H1 (cell line): ENCODE measurements around the gene CDK5RAP2. TPM values are rescaled to one million over a fixed set of nuclear protein-coding genes. Genes with fewer than 3 reads are reported as not detected.

Experiments
- CTCF ChIA-PET: fragments of 300-600 bp; sonication (Branson Sonifier 250); formaldehyde crosslinking; loops from one replicate; lab custom pipeline; 2021; ENCODE audit not compliant: partially characterized antibody; lab: Charles Lee
- POLR2A ChIA-PET: fragments of 300-600 bp; sonication (Branson Sonifier 250); formaldehyde crosslinking; loops from one replicate; lab custom pipeline; 2021; ENCODE audit warnings: inconsistent platforms; ENCODE audit not compliant: partially characterized antibody; lab: Charles Lee
- DNase-seq, 2 experiments: peaks; one replicate each; pipeline versions ENCODE4 v3.0.0 to v3.0.0-alpha.2; 2010 to 2022; ENCODE audit warnings: low spot score in 2 of 2, low read depth in 1 of 2, mixed read lengths in 1 of 2
- FAIRE-seq: peaks from 2 replicates; lab custom pipeline; 2011; peaks lifted over from hg19 to GRCh38; lab: Jason Lieb, UNC
- H2AFZ ChIP-seq: 2 replicates; pipeline ENCODE4 v1.8.1; 2012; ENCODE audit warnings: low read length, inconsistent platforms
- H2AK5ac ChIP-seq: 2 replicates; pipeline ENCODE4 v1.6.1; 2013; ENCODE audit warnings: low read depth, low read length
- H2BK120ac ChIP-seq: replicated peaks from 2 replicates; pipeline ENCODE3; 2013; ENCODE audit warnings: low read depth, low read length, inconsistent platforms
- H2BK12ac ChIP-seq: 2 replicates; pipeline ENCODE4 v1.6.1; 2013; ENCODE audit warnings: low read depth, low read length
- H2BK15ac ChIP-seq: 2 replicates; pipeline ENCODE4 v1.6.1; 2013; ENCODE audit warnings: low read length
- H2BK20ac ChIP-seq: 2 replicates; pipeline ENCODE4 v1.6.1; 2013; ENCODE audit warnings: low read length
- H2BK5ac ChIP-seq: 2 replicates; pipeline ENCODE4 v1.6.1; 2013; ENCODE audit warnings: low read depth, low read length
- H3K14ac ChIP-seq: 2 replicates; pipeline ENCODE4 v1.6.1; 2013; ENCODE audit warnings: inconsistent platforms; ENCODE audit not compliant: insufficient read length
- H3K18ac ChIP-seq: 2 replicates; pipeline ENCODE4 v1.6.1; 2013; ENCODE audit warnings: low read length; ENCODE audit errors: extremely low read depth
- H3K23ac ChIP-seq: 2 replicates; pipeline ENCODE4 v1.6.1; 2013; ENCODE audit warnings: inconsistent platforms; ENCODE audit not compliant: insufficient read length
- H3K23me2 ChIP-seq: 2 replicates; pipeline ENCODE4 v1.6.1; 2013; ENCODE audit warnings: low read depth, low read length
- H3K27ac ChIP-seq: 2 replicates; pipeline ENCODE4 v1.6.1; 2011; ENCODE audit warnings: low read depth, low read length, inconsistent platforms
- H3K27me3 ChIP-seq, 4 experiments: replicated peaks in 1 of 4; 1 replicate in 1 of 4; 2 replicates in 3 of 4; pipeline versions ENCODE4 v1.6.1 to v1.8.1; 2011 to 2013; ENCODE audit warnings: low read length in 3 of 4, mild to moderate bottlenecking in 3 of 4, inconsistent platforms in 2 of 4, mixed read lengths in 2 of 4, moderate library complexity in 1 of 4; ENCODE audit not compliant: control insufficient read depth in 3 of 4, insufficient read depth in 3 of 4; ENCODE audit errors: extremely low read depth in 1 of 4
- H3K36me3 ChIP-seq, 4 experiments: 2 replicates each; pipeline versions ENCODE4 v1.6.1 to v1.8.1; 2011 to 2013; ENCODE audit warnings: mild to moderate bottlenecking in 4 of 4, low read length in 3 of 4, moderate library complexity in 2 of 4, control low read depth in 1 of 4, inconsistent platforms in 1 of 4; ENCODE audit not compliant: insufficient read depth in 4 of 4, control insufficient read depth in 2 of 4
- H3K4ac ChIP-seq: replicated peaks from 2 replicates; pipeline ENCODE3; 2013; ENCODE audit warnings: low read length, low read depth, mixed read lengths, inconsistent platforms; ENCODE audit not compliant: insufficient read length
- H3K4me1 ChIP-seq, 4 experiments: replicated peaks in 1 of 4; 1 replicate in 1 of 4; 2 replicates in 3 of 4; pipeline versions ENCODE4 v1.6.1 to v1.8.1; 2011 to 2013; ENCODE audit warnings: low read length in 3 of 4, inconsistent platforms in 2 of 4, mixed read lengths in 1 of 4; ENCODE audit not compliant: insufficient read depth in 4 of 4, control insufficient read depth in 3 of 4
- H3K4me2 ChIP-seq, 2 experiments: 2 replicates each; pipeline versions ENCODE4 v1.6.1 to v1.8.1; 2011 to 2013; ENCODE audit warnings: low read depth in 2 of 2, low read length in 2 of 2, control low read depth in 1 of 2, inconsistent platforms in 1 of 2, mild to moderate bottlenecking in 1 of 2; ENCODE audit not compliant: insufficient read depth in 1 of 2
- H3K4me3 ChIP-seq, 4 experiments: fragments of 200-600, 300-600 bp in 1 of 4; sonication (generic), shearing (Covaris generic), sonication (Bioruptor Twin) in 1 of 4; 2 replicates each; pipeline versions ENCODE4 v1.5.1 to v1.8.1; 2011 to 2016; ENCODE audit warnings: low read length in 4 of 4, low read depth in 3 of 4, control low read depth in 2 of 4, inconsistent platforms in 2 of 4, mild to moderate bottlenecking in 2 of 4, mixed read lengths in 1 of 4, moderate library complexity in 1 of 4; ENCODE audit not compliant: insufficient read depth in 2 of 4; ENCODE audit errors: extremely low read depth in 1 of 4
- H3K56ac ChIP-seq: replicated peaks from 2 replicates; pipeline ENCODE3; 2013; ENCODE audit warnings: low read depth, mild to moderate bottlenecking, mixed read lengths, low read length, inconsistent platforms; ENCODE audit not compliant: insufficient read length
- H3K79me1 ChIP-seq: 2 replicates; pipeline ENCODE4 v1.6.1; 2013; ENCODE audit warnings: low read depth, low read length, control low read depth
- H3K79me2 ChIP-seq, 2 experiments: 2 replicates each; pipeline versions ENCODE4 v1.6.1 to v1.8.1; 2012 to 2013; ENCODE audit warnings: low read length in 2 of 2, mild to moderate bottlenecking in 2 of 2, inconsistent platforms in 1 of 2; ENCODE audit not compliant: insufficient read depth in 2 of 2, control insufficient read depth in 1 of 2
- H3K9ac ChIP-seq, 4 experiments: replicated peaks in 1 of 4; 1 replicate in 1 of 4; 2 replicates in 3 of 4; pipeline versions ENCODE4 v1.6.1 to v1.8.1; 2011 to 2013; ENCODE audit warnings: low read depth in 3 of 4, low read length in 3 of 4, control low read depth in 2 of 4, mild to moderate bottlenecking in 2 of 4, moderate library complexity in 2 of 4, inconsistent platforms in 1 of 4; ENCODE audit errors: extremely low read depth in 1 of 4
- H3K9me3 ChIP-seq, 2 experiments: 2 replicates each; pipeline versions ENCODE4 v1.6.1 to v1.8.1; 2012 to 2013; ENCODE audit warnings: mild to moderate bottlenecking in 2 of 2, moderate library complexity in 2 of 2, control low read depth in 1 of 2, inconsistent platforms in 1 of 2, low read depth in 1 of 2, low read length in 1 of 2, mixed read lengths in 1 of 2; ENCODE audit not compliant: insufficient read depth in 2 of 2
- H4K20me1 ChIP-seq, 2 experiments: replicated peaks in 1 of 2; 2 replicates each; pipeline versions ENCODE3 to v1.8.1; 2011 to 2013; ENCODE audit warnings: inconsistent platforms in 2 of 2, low read length in 2 of 2, mild to moderate bottlenecking in 1 of 2; ENCODE audit not compliant: insufficient read depth in 2 of 2, control insufficient read depth in 1 of 2
- H4K5ac ChIP-seq: 2 replicates; pipeline ENCODE4 v1.6.1; 2013; ENCODE audit warnings: low read length, low read depth, mixed read lengths, inconsistent platforms; ENCODE audit not compliant: insufficient read length
- H4K8ac ChIP-seq: 2 replicates; pipeline ENCODE4 v1.8.0; 2013; ENCODE audit warnings: mild to moderate bottlenecking, moderate library complexity, low read length, inconsistent platforms; ENCODE audit not compliant: insufficient read depth; ENCODE audit errors: extremely low read depth
- H4K91ac ChIP-seq: replicated peaks from 2 replicates; pipeline ENCODE3; 2013; ENCODE audit warnings: low read length, mixed read lengths, inconsistent platforms; ENCODE audit not compliant: insufficient read length
- ATF3 ChIP-seq: IDR thresholded peaks from 2 replicates; pipeline ENCODE4 v1.6.1; 2011; ENCODE audit warnings: low read depth, mild to moderate bottlenecking, low read length; ENCODE audit not compliant: insufficient read depth
- MAFK ChIP-seq: IDR thresholded peaks from 2 replicates; pipeline ENCODE4 v1.6.1; 2012; ENCODE audit warnings: low read depth, mild to moderate bottlenecking, improper control_type of control experiment, low read length
- MAX ChIP-seq: IDR thresholded peaks from 2 replicates; pipeline ENCODE4 v1.6.1; 2012; ENCODE audit warnings: inconsistent platforms
- SIRT6 ChIP-seq: IDR thresholded peaks from one replicate; pipeline ENCODE4 v1.7.1; 2012; ENCODE audit warnings: low read length, inconsistent platforms
- WGBS, 2 experiments: shearing (Covaris generic) in 1 of 2; methylation state at CpG; one replicate each; pipeline versions ENCODE4 v1.1.6 to v1.1.7; 2013 to 2015; ENCODE audit warnings: low lambda C conversion rate in 2 of 2, mixed read lengths in 2 of 2, inconsistent platforms in 1 of 2, low coverage in 1 of 2, missing lambda C conversion rate in 1 of 2; ENCODE audit not compliant: insufficient replicate concordance in 2 of 2, insufficient coverage in 1 of 2, insufficient read length in 1 of 2; ENCODE audit errors: extremely low coverage in 1 of 2, missing lambda C conversion rate in 1 of 2; 5-methylcytosine and 5-hydroxymethylcytosine counted together
- polyA plus RNA-seq, 7 experiments: library from polyadenylated mRNA; depleted of rRNA in 3 of 7; stranded (reverse) in 5 of 7; unstranded in 2 of 7; fragments of >200 nt in 5 of 7; fragments of 200-250 nt in 2 of 7; gene quantifications; 1 replicate in 5 of 7; 2 replicates in 1 of 7; 4 replicates in 1 of 7; pipeline versions ENCODE4 v1.2.1 to v1.2.3, GENCODE V29; 2011 to 2013; ENCODE audit warnings: missing spikeins in 2 of 7, mixed read lengths in 2 of 7
- total RNA-seq: library from RNA; stranded (reverse); fragmentation: NEBNext Ultra II Directional; extraction: Animal tissue kit (Norgen Biotek cat#: 25700); gene quantifications from 2 replicates; pipeline ENCODE4 v1.2.1, GENCODE V29; 2021

Gene CDK5RAP2
- total and polyA plus RNA-seq, 2 of the 8 experiments (the other 6 are each of a cell fraction or from before 2014, with no cell fraction given): 19.8 to 49.4 TPM

GRCh38 chr9:120528829-120529228 lies 51.1 kb downstream of the CDK5RAP2 start:
- Histone ChIP-seq H3K79me1 (0 out of 2 replicates have a peak, but pooled peaks cover 3% of the 10 kb centered on the region), H2AFZ (no peak overlapping the region), H3K9ac (no peak overlapping the region), H2BK12ac (no peak overlapping the region), H3K23ac (no peak overlapping the region), H4K5ac (no peak overlapping the region), H3K4me2 (peak overlapping the region; percentile 36 to 51; a peak in 3 of 4 replicates), H2BK5ac (peak overlapping the region; percentile 1; the same call in 1 of the 2 replicates), H3K36me3 (peaks cover 5 to 71% (median 32%) of the 10 kb centered on the region in 4 experiments), H2BK15ac (no peak overlapping the region), H2BK20ac (0 out of 2 replicates have a peak overlapping the region, but pooled peaks have one; percentile 26), H2BK120ac (no peak overlapping the region), H3K18ac (peak overlapping the region; percentile 92), H3K4ac (no peak overlapping the region), H3K27me3 (no peaks in the 10 kb centered on the region), H3K4me1 (peaks cover 0 to 20% (median 15%) of the 10 kb centered on the region in 4 experiments; a peak in 6 of 7 replicates), H2AK5ac (0 out of 2 replicates have a peak overlapping the region, but pooled peaks have one; percentile 32), H3K14ac (no peak overlapping the region), H3K27ac (peak overlapping the region; percentile 41; the same call in 1 of the 2 replicates), H3K9me3 (no peaks in the 10 kb centered on the region), H3K79me2 (no peaks in the 10 kb centered on the region), H3K23me2 (no peaks in the 10 kb centered on the region; the same call in 1 of the 2 replicates), H4K91ac (peak overlapping the region; percentile 25), H3K56ac (no peak overlapping the region), H4K8ac (no peak overlapping the region), H3K4me3 (peak overlapping the region in 1 of 4 experiments; percentile 18; a peak in 1 of 8 replicates), H4K20me1 (peaks cover 0 to 3% of the 10 kb centered on the region in 2 experiments)
- 46% methylated on average over 7 of the region's 7 CpGs; no CpG with 5 or more reads in 1 of the 2 experiments for WGBS, 2 experiments
- ChIA-PET POLR2A (interaction anchor here (0.9 to 1.0 kb wide), 2 partner anchors 8 to 116 kb away, joined by 3 read pairs; no protein-coding TSS in a partner anchor), CTCF (interaction anchor here (0.8 to 4.9 kb wide), 4 partner anchors 22 to 90 kb away, joined by 3 to 23 read pairs (median 3); no protein-coding TSS in a partner anchor)
- FAIRE-seq: no peak
- DNase-seq: no peak
- peak; percentile 46; the same call in 1 of the 2 replicates for TF ChIP-seq MAX
- TF ChIP-seq ATF3: no peak
- TF ChIP-seq SIRT6: no peak
- no peak for TF ChIP-seq MAFK
